Colon (tissue), 2 donors: ENCODE results near the gene EPYC.
A peak's percentile ranks its signal among the peaks of the same experiment; 100 is the strongest.

ENCODE experiments used
- FAIRE-seq: peaks from 2 replicates; lab custom pipeline; 2012; peaks lifted over from hg19 to GRCh38; lab: Jason Lieb, UNC
- donor health status: control.
- donor health status: control.

Gene EPYC

DNA sequence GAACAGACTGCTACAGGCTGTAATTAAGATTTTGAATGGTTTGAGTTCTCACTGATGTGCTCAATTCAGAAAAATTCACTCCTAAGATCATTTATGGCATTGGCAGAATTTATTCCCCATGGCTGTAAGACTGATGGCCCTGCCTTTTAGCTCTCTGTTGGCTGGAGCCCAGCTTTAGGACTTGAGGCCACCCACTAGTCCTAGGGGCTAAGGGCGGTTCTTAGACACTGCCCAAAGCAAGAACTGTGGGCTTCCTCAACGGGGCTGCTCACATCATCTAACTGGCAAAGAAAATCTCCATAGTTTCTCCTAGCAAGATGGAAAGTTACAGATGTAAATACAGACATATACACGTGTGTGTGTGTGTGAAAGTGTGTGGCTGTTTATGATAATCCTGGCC is 46.4 kb downstream of the EPYC start:
- FAIRE-seq = no peak

DNA sequence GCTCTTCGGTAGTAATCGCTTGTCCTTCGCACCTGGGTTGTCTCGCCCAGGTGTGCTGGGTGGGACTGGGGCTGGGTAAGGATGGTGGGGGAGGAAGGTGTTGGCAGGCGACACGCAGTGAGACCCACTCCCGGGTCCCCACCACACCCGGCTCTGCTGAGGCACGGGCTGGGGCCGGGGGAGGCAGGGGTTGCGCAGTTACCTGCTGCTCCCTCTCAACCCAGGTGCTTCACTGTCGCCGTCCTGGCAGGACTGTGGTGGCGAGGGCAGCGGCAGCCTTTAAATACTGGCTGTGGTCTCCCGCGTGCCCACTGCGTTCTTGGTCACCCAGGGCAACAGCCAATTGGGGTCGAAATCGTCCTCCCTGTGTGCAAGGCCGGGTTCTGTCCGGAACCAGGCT is 49.9 kb downstream of the EPYC start, which contains the start of gene CCER1:
CCER1 (minus strand) TSS at position 256 of the 400 bp plus-strand sequence. CDS start 434 bp downstream, outside the sequence.
- FAIRE-seq = no peak

DNA sequence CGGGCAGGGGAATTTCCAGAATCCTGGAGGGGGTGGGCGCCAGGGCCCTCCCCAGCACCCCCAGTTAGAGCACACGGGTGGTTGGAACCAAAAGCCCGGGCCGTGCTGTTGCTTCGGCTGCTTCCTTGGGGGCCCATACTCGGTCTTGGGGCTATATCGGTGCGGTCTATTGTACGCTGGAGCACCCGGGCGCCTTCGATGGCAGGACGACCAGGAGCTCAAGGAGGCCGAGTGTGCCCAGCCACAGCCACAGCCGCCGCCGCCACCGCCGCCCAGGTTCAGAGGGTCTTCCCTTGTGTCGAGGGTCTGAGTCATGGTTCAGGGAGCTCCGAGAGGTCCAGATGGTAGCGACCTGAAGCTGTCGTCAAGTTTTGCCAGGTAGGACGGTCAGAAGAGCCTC is 50.3 kb downstream of the EPYC start:
- no peak for FAIRE-seq

DNA sequence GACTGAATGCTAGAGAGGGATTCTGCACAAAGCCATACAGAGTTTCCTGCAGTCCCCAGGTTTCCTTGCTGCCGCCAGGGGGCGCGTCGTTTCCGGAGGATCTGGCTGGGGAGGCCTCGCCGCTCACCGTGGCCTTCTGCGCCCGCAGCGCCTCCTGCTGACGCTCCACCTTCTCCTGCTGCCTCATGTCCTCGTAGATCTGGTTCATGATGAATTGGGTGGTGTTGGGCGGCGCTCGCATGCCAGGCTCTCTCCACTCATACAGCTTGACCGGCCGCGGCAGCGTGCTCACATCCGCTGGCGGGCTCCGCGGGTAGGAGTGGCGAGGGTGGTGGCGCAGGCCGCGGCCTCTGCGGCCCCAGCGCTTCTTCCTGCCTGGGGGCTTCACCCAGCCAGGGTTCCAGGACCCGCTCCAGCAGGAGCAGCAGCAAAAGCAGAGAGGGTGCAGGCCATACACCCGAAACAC is 50.8 kb downstream of the EPYC start:
- FAIRE-seq = no peak

DNA sequence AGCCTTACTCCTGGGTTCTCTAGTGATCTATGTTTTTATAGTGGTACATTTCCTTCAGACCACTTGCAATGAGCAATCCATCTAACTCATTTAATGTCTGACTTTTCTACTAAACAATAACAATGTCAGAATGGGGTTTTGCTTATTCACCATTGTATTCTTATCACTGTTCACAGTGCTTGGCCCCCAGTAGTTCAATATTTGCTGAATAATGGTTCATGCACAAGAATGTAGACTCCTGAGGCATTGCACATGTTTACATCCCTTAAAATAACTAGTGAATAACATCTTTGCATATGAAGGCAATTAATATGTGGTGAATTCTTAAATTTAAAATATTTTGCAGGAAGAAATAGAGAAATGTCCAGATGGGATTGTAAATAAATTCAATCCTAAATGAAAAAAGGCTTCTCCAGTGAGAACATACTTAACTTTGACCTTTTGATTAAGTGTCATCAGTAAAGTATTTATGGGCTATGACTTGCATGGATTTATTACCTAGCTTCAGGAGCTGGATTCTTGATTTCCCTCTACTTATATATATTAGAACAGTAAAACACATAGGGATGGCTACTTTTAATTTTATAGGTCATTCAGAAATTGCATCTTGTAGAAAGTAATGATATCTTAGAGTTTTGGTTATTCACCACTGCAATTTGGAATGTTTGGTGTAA is 53.2 kb downstream of the EPYC start:
- no peak for FAIRE-seq

DNA sequence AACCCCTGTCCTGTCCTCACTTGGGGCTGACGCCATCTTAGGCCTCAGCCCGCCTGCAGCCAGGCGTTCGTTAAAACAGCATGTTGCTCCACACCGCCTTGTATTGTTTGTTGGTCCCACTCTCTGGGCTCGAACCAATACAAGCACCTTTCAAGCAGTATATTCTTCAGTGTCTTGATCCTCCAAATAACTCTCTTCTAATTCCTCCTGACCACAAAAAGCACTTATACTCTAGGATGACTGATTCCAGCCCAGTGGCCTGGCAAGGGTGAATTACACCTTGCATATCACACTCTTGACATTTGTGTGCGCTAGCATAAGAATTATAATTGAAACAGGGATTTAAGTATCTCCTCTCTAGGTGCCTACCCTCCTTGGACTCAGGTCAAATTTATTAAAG is 56.9 kb downstream of the EPYC start:
- FAIRE-seq = no peak

DNA sequence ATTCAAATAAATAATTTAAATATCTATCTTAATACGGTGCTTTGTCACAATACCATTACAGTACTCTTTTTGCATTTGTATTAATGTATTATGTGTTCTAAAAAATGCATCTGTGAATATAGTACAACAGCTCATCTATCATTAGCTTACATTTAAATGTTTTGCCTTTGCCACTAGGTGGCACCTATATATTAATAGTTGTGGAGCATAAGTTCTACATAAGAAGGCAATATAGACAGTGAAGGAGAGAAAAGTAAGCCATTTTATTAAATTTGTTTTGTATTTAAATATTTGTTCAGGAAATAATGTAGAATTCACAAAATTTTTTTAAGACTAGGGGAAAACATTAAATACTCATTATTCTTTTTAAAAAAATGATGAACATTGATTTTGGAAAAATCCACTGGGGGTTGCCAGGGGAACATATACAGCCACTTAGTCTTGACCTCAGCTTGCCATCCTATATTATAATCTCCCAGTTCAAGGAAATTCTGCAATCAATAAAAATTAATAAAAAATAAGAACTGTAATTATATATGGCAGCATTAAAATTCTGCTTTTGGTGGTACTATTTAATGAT is 59.6 kb downstream of the EPYC start:
- FAIRE-seq = peak; percentile 43

DNA sequence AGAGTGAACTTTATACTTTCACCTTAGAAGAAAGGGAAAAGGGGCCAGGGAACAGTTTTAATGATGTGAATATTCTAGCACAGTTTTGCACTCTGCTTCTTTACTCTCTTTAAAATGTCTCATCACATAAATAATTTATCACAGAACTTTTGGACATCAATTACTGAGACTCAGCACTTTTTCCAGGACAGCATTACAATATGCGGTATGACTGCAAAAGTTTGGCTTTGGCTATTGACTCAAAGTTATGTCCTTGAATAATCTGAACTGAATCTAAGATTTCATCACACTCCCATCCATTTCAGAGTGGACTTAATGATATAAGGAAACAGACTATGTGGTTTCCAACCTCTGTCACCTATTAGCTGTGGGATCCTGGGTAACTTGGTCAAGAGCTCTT is 61.5 kb downstream of the EPYC start:
- FAIRE-seq = no peak

DNA sequence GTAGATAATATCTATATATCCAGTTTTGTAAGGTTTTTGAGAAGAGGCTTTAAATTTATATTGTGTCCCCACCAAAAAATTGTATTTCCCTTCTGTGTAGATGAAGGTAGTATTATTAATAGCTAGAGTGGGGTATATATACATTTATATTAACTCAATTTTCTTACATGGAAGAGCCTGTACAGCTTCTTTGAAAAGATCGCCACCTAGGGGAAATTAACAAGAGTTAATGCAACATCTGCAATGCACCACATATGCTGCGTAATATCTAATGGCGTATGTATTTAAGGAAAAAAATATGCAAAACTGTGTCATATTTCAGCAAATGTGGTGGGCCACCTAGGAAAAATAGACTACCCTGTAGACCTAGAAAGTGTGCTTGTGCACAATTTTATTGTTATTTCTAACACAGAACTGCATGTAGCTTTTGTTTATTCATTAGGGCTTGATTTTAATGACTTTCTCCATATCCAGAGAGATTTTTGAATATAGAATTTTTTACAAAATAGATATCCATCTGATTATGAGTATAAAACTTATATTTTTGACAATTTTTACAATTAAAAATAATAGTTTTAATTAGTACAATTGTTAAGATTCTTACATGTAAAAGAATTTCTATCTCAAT is 63.8 kb downstream of the EPYC start:
- FAIRE-seq = peak; percentile 36

DNA sequence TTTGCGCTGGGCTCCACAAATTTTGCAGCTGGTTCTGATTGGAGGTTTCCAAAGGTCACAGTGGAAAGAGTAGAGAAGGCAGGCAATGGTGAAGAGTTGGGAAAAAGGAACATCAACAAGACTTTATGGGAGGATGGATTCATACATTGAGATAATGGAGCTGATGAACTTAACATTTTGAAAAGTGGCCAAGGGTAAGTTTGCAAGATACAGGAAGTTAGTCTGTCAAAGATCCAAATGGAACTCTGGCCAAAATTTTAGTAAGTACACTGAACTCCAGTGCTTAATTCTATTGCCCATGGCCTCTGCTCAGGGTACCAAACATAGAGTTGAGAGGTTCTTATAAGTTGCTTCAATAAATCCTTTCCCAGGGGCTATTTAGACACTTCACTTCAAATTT is 65.4 kb downstream of the EPYC start:
- no peak for FAIRE-seq

DNA sequence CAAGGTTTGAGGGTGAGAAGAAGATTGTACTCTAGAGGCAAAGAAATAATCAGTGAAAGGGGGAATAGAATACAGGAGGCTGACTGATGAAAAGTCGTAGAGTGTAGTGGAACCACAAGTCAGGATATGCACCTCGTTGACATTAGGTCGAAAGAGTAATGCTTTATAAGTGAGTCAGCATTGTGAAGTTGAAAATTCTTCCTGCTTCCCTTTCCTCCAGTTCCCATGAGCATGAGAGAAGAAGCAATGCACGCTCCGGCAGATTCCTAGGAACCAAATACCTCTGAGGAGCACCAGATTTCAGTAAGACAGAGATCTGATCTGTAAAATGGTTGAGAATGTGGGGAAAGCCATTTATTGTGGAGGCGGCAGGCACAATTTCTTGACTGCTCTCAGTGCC is 66.3 kb downstream of the EPYC start:
- no peak for FAIRE-seq

DNA sequence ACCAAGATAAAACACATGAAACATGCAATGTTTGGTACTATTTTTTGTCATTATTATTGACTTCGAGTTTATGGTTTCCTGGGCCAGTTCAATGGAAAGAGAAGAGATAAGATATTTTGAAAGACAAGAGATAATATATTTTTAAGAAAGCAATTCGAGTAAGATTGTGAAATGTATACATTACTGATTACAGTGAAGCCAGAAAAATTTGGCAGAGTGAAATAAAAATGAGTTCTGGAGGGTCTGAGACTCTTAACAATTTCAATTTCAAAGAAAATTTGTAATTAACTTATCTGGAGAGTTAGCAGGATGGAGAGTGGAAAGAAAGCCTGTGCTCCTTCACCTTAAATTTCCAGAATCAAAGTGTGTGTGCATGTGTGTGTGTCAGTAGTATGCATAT is 67.1 kb downstream of the EPYC start:
- no peak for FAIRE-seq

DNA sequence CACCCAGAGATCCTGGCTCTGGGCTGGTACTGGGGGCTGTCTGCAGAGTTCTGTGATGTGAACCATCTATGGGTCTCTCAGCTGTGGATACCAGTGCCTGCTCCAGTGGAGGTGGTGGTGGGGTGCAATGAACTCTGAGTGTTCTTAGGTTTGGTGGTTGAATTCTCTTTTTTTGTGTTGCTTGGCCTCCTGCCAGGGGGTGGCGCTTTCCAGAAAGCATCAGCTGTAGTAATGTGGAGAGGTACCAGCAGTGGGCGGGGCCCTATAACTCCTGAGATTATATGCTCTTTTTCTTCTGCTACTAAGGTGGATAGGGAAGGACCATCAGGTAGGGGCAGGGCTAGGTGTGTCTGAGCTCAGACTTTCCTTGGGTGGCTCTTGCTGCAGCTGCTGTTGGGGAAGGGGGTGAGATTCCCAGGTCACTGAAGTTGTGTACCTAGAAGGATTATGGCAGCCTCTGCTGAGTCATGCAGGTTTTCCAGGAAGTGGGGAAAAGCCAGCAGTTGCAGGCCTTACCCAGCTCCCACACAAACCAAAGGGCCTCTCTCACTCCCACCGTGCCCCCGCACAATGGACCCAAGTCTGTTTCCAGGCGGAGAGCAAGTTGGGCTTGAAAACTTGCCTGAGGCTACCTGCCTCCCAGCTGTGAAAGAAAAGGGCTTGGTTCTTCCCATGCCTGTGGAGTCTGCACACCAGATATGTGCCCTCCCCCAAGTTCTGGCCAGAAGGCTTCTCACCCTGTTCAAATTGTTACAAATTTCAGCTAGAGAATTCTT is 68.4 kb downstream of the EPYC start:
- FAIRE-seq = no peak

DNA sequence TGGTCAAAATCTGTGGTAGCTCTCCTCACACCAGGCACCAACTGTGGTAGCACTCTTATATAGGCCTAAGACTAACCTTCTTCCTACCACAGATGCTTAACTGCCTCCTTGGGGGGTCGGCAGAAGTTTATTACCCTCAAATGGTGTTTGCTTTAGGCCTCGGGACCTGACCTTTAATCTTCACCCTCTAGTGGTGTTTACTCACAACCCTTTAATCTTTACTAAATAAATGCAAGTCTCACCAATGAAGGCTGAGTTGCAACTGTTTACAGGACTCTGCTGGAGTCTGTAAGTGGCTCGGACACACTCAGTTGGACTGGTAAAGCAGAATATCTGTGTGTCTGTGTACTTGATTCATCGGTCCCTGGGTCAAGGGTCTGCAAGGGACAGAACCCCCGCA is 79.2 kb downstream of the EPYC start:
- no peak for FAIRE-seq

DNA sequence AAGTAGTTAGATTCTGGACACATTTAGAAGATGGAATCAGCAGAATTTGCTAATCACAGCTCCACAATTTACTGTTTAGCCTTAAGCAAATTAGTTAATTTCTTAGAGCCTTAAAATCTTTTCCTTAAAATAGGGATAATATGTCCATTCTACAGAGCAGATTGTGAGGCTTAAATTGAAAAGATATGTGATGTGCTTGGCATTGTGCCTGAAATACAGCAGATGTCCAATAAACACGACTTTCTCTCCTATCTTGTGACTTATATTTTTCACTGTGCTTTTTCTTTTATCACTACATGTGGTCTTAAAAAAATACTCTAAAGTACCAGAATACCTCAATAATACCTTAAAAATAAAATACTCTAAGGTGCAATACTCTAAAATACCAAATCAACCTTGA is 80.4 kb downstream of the EPYC start:
- no peak for FAIRE-seq

DNA sequence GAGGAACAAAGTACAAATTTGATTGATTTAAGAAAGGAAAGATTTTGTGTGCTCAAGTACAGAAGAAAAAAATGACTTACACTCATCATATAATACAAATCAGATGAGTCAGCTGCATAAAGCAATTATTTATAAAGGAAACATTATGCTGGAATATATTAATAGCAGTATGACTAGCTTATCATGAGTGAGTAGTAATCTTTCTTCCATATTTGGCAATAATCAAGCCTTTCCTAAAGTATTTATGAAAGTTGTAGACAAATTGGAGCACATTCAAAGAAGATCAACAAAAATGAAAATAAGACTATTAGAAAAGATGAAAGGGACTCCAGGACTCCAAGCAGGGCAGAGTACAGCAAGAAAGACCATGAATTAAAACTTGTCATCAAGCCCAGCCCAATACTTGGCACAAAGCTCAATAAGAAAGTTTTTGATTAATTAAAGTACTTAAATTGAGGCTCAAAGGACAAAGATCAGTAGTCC is 82.6 kb downstream of the EPYC start:
- FAIRE-seq = no peak

DNA sequence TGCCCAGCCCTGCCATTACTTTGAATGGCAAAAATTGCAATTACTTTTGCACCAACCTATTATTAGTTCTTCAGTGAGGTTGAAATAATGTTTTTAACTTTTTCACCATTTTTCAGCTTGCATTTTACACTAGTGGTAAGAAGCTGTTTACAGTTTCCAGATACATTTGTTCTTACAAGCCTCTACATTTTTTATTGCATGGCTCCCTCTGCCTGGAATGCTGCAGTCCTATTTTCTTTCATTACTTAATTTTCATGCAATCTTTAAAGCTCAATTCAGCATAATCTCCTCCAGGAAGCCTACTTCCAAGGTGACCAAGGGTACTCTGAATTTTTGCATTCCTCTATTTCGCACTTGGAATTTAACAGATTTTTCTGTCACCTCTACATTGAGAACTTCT is 83.2 kb downstream of the EPYC start:
- FAIRE-seq = no peak

DNA sequence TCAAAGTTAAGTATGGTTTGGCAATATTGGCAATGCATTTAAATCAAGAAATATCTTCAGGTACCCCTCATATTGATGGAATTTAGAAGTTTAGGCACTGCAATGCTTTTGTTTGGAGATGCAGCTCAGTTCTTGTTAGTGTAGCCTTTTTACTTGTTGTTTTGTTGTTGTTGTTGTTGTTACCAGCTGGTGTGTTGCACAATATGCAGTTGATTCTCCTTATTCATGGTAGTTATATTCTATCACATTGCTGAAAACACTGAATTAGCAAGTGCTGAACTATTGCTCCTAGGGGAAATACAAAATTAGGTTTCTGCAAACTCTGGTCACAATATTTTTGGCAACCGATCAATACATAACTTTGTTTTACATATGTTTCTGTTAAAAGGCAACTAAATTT is 84.5 kb downstream of the EPYC start:
- no peak for FAIRE-seq

DNA sequence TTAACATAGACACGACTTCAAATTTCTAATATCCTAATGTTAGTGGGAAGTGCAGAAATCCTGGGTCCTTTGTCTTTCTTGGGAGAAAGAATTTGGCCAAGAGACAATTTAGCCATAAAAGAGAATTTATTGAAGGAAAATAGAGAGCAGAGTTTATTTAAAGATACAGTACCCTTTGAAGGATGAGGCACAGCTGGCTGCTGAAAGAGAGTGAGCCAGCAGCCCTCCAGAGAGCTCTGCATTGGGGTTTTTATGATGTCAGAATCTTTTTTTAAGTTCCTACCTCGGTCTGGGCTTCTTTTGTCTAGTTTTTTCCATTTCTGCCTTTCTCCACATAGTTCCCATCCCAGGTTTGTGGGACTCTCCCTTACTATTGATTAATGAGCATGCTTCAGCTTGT is 87.3 kb downstream of the EPYC start:
- no peak for FAIRE-seq

DNA sequence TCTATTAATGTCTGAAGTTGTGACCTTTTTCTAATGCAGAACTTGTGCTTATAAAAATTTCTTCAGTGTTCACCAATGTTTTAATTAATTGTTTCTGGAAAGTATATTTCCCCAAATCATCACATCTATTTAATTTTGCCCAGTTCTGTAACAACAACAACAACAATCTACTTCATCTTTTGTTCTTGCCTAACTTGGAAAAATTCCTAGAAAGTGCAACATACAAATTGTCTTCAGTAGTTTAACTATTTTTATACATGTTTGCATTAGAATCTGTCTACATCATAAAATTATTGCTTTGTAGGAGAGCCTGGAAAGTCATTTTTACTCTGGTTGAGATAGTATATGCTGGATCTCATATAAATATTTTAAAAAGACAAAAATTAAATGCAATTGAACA is 88.3 kb downstream of the EPYC start:
- FAIRE-seq = no peak

DNA sequence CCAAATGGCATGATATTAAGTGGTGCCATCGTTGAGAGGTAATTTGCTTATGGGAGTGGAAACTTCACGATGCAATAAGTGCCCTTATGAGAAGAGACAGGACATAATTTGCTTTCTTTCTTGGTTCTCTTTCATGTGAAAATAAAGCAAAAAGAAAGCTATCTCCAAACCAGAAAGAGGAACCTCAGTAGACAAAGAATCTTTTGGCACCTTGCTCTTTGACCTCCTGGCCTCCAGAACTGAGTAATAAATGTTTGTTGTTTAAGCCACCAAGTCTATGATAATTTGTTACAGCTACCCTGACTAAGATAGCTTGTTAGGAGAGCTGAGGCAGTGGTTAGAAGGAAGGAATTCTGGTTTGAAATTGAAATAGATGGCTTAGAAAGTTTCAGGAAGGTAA is 89.4 kb downstream of the EPYC start:
- no peak for FAIRE-seq
